AG09319 (cell line): ENCODE measurements around the gene ZNF775.

Experiments
- DNase-seq: peaks from one replicate; pipeline ENCODE4 v3.0.0-alpha.2; 2010; ENCODE audit warnings: low read depth; ENCODE audit errors: extremely low read depth
- TF ChIP-seq, protein P1 (sequence below): IDR thresholded peaks from 2 replicates; pipeline ENCODE4 v1.5.1; 2011; ENCODE audit warnings: low read depth, mild to moderate bottlenecking, inconsistent platforms, low read length, moderate library complexity

Gene ZNF775

DNA sequence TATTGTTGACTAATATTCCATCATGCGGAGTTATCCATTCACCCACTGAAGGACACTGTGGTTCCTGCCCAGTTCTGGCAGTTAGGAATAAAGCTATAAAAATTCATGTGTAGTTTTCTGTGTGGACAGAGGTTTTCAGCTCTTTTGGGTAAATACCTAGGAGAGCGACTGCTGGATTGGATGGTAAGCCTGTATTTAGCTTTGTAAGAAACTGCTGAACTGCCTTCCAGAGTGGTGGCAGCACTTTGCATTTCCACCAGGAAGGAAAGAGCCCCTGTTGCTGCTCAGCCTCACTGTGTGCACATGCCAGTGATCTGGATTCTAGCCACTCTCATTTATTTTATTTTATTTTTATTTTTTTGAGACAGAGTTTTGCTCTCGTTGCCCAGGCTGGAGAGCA is 14.2 kb downstream of the ZNF775 start:
- TF ChIP-seq, protein P1, sequence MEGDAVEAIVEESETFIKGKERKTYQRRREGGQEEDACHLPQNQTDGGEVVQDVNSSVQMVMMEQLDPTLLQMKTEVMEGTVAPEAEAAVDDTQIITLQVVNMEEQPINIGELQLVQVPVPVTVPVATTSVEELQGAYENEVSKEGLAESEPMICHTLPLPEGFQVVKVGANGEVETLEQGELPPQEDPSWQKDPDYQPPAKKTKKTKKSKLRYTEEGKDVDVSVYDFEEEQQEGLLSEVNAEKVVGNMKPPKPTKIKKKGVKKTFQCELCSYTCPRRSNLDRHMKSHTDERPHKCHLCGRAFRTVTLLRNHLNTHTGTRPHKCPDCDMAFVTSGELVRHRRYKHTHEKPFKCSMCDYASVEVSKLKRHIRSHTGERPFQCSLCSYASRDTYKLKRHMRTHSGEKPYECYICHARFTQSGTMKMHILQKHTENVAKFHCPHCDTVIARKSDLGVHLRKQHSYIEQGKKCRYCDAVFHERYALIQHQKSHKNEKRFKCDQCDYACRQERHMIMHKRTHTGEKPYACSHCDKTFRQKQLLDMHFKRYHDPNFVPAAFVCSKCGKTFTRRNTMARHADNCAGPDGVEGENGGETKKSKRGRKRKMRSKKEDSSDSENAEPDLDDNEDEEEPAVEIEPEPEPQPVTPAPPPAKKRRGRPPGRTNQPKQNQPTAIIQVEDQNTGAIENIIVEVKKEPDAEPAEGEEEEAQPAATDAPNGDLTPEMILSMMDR = no peak
- DNase-seq = no peak

DNA sequence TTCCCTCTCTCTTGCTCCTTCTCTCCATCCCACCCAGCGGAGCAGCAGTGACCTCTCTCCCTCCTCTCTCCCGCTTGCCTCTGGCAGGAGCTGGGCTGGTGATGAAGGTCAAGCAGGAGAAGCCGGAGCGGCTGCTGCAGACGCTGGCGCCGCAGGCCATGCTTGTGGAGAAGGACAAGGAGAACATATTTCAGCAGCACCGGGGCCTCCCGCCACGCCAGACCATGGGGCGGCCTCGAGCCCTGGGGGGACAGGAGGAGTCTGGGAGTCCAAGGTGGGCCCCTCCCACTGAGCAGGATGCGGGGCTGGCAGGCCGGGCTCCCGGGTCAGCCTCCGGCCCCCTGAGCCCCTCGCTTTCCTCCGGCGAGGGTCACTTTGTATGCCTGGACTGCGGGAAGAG is 17.3 kb downstream of the ZNF775 start:
- TF ChIP-seq, protein P1 = no peak
- DNase-seq = no peak

DNA sequence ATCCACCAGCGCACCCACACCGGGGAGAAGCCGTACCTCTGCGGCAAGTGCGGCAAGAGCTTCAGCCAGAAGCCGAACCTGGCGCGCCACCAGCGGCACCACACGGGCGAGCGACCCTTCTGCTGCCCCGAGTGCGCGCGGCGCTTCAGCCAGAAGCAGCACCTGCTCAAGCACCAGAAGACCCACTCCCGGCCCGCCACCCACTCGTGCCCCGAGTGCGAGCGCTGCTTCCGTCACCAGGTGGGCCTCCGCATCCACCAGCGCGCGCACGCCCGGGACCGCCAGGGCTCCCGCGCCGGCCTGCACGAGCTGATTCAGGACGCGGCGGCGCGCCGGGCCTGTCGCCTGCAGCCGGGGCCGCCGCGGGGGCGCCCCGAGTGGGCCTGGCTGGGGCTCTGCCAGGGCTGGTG is 17.7 kb downstream of the ZNF775 start:
- no peak for DNase-seq
- TF ChIP-seq, protein P1 = no peak

DNA sequence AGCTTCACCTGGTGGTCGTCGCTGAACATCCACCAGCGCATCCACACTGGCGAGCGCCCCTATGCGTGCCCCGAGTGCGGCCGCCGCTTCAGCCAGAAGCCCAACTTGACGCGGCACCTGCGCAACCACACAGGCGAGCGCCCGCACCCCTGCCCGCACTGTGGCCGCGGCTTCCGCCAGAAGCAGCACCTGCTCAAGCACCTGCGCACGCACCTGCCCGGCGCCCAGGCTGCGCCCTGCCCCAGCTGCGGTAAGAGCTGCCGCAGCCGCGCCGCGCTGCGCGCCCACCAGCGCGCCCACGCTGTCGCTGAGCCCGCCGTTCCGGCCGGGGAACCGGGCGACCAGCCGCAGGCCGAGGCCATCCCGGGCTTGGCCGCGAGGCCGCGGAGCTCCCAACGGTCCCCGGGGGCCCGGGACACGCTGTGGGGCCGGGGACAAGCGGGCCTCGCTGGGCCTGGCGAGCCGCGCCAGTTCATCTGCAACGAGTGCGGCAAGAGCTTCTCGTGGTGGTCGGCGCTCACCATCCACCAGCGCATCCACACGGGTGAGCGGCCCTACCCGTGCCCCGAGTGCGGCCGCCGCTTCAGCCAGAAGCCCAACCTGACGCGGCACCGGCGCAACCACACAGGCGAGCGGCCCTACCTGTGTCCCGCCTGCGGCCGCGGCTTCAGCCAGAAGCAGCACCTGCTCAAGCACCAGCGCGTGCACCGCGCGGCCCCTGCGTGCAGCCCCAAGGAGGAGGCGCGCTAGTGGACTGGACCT is 18.4 kb downstream of the ZNF775 start:
- no peak for DNase-seq
- TF ChIP-seq, protein P1 = no peak

DNA sequence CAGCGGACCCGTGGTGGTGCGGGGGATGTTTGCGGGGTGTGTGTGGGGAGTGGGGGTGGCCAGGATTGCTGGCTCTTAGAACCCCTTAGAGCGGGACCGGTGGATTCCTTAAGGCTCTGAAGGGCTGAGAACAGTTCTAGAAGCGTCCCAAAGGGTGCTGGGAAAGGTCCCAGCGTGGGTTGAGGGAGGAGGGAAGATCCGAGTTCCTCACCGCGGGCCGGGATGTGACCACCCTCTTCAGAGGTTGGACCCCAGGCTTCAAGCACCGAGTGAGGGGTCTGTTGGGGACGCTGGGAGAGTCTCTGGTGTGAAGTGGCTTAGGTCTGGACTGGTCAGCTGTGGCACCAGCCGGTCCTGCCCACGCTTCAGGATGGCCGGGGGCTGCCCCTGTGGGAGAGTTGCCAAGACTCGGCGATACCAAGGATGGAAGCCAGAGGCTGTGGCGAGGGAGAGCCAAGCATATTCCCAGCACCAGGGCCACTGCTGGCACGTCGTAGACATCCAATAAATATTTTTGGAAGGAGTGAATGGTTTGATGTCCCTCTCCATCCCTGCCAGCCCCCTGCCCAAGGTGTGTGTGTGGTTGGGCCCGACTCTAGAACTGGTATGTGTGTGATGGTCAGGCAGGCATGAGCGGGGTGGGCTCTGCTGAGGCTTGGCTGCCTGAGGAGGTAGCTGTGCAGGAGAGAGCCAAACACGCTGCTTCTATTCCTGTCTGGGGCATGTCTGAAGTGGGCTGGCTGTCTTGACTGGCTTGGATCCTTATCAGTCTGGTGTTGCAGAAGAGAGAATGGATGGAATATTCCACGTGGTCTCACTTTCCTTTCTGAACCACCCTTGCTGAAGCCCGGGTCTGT is 19.2 kb downstream of the ZNF775 start:
- DNase-seq = no peak

DNA sequence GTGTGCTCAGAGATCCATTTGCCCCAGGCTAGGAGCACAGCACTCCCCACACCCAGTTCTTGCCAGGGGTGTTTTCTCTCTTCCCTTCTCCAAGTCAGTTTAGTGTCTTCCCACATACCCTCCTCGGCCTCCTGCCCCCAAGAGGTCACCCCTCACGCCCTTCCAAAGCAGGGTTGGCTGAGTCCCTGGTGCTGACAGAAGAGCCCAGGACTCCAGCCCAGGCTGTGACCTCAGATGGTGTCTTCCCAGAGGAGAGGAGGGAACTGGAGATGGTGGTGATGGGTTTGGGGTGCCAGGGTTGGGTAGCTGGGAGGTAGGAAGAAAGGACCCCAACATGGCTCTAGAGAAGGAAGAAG is 19.8 kb downstream of the ZNF775 start:
- DNase-seq = no peak
- TF ChIP-seq, protein P1 = no peak

More for the DNA sequence above, 19.2 kb downstream of the ZNF775 start:
- TF ChIP-seq, protein P1 = no peak

DNA sequence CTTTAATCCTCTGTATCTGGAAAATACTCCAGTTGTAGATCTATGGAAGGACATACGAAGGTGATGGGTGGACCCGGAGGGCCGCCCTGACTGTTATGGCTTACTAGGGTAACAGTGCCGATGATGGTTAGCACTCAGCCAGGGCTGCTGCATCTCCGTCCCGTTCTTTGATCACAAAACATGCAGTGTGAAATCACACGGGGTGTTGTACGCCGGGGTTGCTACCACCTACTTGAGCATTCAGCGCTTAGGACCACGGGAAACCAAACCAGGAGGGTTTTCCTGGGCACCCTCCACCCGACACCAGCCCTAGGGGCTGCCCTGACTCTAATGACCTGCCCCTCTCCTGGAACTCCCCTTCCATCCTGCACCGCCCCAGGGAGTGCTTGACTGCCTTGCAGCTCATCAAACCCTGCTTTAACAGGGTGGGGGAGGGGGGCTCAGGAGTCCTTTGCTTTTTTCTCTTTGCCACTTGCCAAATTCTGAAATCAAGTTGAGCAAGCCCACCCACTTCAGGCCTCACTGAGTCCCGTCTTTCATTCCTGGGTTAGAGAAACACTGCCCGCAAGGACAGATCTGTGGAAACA is 20.4 kb downstream of the ZNF775 start:
- no peak for DNase-seq
- TF ChIP-seq, protein P1 = no peak
